Stimulated activated CD8-positive, alpha-beta memory T cell treated with anti-CD3 and anti-CD28 coated beads, Interleukin-2, amount 100 ng/mL, for 48 hours (primary cell): ENCODE results near the gene RPL36A.
A peak's percentile ranks its signal among the peaks of the same experiment; 100 is the strongest.

ENCODE experiments used
- DNase-seq, 2 donors: peaks; one replicate each; pipeline ENCODE4 v3.0.0-alpha.2; 2020; ENCODE audit warnings: low read depth in 2 of 2

Gene RPL36A

DNA sequence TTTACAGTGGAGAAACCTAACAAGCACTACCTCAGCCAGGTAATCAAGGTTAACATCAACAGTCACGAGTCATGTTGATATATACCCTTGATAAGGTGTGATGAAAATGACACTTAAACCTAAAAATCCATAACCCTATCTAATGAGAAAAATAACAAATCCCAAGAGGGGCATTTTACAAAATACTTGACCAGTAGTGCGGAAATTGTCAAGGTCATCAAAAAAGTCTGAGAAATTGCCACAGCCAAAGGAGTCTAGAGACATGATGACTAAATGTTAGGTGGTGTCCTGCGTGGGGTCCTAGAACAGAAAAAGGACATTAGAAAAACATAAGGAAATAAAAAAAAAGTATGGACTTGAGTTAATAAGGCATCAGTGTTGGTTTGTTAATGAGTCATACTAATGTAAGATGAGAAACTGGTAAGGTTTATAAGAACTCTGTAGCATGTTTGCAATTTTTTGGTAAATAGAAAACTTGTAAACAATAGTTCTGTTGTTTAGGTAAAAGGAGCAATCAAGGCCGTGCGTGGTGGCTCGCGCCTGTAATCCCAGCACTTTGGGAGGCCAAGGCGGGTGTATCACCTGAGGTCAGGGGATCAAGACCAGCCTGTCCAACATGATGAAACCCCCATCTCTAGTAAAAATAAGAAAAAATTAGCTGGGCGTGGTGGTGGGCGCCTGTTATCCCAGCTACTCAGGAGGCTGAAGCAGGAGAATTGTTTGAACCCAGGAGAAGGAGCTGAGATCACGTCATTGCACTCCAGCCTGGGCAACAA, 2.9 kb downstream of the RPL36A start:
- no peak for DNase-seq

- no peak for DNase-seq
Measured at GRCh38 chrX:101394372-101394771, 3.6 kb downstream of the RPL36A start.

DNA sequence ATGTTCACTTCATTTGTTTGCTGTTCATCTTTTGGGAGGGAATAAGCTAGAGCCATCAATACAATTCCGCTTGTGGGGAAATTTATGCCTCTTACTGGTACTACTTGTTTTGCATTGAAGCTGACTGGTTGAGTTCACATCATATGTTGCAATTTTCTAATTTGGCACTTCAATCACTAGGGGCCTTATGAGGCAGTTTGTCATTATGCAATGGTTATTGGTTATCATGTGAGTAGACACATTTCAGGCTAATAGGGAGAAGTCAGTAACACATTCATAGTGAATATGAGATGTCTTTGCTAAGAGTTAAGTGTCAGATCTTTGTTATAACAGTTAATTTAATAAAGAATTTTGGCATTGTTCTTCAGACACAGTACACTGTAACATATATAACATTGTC, 5.0 kb downstream of the RPL36A start:
- DNase-seq, result no peak

GRCh38 chrX:101397779-101398178, 7.0 kb downstream of the RPL36A start:
- DNase-seq, result no peak

DNA sequence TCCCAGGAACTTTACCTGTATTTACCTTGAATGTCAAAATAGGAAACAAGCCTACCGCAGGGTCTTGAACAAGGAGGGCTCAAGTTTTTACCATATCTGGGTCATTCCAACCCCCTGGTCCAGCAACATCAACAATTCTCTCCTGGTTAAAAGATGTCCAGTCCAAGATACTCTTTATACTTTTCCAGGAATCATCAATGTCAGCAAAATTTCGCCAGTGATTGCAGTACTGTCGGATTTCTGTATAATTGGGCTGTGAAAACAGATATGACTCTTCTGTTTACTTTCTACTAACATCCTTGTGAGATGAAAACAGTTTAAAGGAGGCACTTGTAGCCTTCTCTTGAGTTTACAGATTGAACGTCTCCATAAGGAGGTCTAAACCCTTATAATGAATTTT, 7.9 kb downstream of the RPL36A start:
- no peak for DNase-seq

DNA sequence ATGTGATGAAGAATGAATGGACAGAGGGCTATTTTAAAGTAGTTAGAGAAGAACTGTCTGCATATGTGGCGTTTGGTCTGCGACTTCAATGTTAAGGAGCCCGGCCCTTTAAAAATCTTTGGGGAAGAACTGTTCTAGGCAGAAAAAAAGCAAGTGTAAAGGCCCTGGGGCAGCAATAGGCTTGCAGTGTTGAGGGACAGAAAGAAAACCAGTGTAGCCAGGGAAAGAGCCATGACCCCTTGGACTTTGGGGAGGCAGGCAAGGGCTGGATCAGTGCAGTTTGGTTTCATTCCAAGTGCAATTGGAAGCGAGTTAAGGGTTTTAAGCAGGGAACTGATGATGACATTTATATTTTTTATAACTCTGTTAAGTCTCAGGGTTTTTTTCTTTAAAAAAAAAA, 9.0 kb downstream of the RPL36A start:
- no peak for DNase-seq

- no peak for DNase-seq
Measured at GRCh38 chrX:101407167-101407747, 16.4 kb downstream of the RPL36A start.

DNA sequence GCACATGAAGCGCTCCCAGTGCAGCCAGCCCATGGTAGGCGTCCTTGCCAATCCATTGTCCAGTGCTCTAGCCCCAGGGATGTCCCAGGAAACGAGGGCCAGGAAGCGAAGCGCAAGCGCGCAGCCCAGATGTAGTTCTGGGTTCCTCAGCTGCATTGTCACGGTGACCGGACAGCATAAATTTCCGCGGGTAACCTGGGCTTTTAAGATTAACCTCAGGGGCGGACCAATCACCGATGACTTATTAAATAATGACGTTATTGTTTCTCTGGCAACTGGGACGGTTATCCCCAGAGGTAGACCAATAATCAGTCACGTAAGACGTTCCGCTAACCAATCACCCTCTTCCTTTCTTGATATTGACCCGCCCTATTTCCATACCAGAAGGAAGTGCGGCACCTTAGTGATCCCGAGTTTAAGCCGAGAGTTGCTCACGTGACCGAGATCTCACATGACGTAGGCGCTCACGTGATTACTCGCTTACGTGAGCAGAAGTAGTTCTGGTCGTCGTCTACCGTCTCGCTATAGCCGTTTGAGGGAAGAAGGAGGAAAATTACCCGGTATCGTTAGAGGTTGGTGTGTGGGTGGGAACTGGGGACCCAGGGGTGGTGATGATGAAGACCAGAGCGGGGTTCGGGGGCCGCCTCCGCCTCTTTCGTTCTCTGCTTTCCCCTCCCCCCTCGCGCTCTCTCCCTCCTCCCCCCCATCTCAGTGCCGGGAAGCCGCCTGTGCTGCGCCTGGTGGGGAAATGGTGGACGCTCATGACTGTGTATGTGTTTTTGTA, 17.1 kb downstream of the RPL36A start, which contains the start of the genes GLA and HNRNPH2:
GLA (minus strand) TSS at position 178 of the 784 bp plus-strand sequence; CDS start at position 156, 22 bp downstream.
HNRNPH2 (plus strand) TSS at position 475 of the 784 bp plus-strand sequence. CDS start 3,767 bp downstream, outside the sequence.
- DNase-seq, result peak; percentile 64 to 77

- no peak for DNase-seq
Measured at GRCh38 chrX:101408532-101408841, 17.7 kb downstream of the RPL36A start.

- no peak for DNase-seq
Measured at GRCh38 chrX:101409043-101409442, 18.2 kb downstream of the RPL36A start.

- DNase-seq, result no peak
Measured at GRCh38 chrX:101410461-101410860, 19.6 kb downstream of the RPL36A start.

DNA sequence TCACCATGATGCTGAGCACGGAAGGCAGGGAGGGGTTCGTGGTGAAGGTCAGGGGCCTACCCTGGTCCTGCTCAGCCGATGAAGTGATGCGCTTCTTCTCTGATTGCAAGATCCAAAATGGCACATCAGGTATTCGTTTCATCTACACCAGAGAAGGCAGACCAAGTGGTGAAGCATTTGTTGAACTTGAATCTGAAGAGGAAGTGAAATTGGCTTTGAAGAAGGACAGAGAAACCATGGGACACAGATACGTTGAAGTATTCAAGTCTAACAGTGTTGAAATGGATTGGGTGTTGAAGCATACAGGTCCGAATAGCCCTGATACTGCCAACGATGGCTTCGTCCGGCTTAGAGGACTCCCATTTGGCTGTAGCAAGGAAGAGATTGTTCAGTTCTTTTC, 21.2 kb downstream of the RPL36A start:
- DNase-seq, result no peak

GRCh38 chrX:101415180-101416145, 24.7 kb downstream of the RPL36A start:
- DNase-seq, result no peak

GRCh38 chrX:101416691-101417090, 25.9 kb downstream of the RPL36A start:
- DNase-seq, result no peak

DNA sequence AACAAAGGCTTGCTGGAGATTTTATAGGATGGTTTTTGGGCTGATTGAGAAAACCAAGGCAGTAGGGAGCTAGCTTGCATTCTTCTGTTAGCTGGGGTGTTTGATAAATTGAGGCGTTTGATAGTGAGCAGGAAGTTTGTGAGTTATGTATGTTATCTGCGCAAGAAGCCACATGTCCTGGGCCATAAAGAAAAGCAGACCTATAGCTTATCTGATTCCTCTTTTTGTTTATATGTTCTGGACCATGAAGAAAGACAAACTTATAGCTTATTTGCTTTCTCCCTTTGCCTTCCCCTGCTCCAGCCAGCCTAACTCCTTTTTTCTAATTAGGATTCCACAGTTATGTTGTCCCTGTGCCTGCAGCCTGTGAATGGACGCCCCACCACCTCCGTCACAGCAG, 26.4 kb downstream of the RPL36A start:
- no peak for DNase-seq

DNA sequence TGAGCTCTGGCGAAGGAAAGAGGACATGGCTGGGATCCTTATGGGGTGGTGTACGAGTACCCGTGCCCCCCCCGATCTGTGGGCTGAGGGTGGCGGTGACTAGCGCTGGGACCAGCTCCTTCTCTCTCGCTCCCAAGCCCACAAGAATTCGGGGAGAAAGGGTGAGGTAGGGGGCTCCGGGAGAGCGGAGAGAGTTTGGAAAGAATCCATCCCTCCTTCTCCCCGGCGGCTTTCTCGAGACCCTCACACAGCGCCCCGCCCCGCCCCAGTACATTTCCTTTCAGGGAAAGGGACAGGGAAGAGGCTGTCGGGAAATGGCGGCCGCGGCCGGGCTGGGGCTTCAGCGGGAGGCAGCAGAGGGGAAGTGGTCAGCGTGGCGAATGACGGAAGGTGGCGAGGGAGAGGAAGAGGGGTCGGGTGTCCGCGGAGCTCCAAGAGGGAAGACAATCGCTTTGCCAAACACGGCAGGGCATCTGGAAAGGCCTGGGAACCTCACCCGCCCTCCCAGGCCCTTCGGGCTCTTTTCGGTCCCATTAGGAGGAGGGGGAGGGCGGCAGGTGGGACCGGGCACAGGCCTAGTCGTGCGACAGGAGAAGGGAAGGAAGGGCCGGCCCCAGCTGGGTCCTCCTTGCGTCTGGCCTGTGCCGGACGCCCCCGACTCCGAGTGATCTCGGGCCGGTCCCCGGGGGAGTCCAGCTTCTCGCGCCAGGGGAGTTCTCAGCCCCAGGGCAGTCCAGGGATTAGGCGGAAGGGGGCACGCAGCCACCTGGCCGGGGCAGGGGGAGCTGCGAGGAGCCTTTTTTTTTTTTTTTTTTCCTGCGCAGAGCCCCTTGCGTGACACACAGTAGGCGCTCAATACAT, 27.4 kb downstream of the RPL36A start:
- DNase-seq, result peak in 1 of 2 donors; percentile 17

DNA sequence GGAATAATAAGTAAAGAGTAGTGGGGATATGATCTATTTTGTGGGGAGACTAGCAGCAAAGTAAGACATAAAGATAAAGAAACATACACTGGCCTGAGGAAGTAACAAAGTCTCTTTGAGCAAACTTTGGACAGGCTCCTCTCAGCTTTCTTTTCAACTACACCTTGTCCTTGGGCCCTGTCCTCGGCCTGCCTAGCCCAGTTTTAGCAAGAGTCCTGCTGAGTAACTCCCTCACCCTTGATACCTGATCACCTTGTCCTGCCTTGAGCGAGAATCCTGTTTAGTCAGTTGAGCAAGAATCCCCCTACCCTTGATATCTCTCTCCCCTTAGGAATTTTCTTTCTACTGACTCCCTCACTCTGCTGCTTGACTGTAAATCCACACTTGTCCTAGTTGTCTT, 28.7 kb downstream of the RPL36A start:
- DNase-seq, result no peak

- no peak for DNase-seq
Measured at GRCh38 chrX:101427954-101428353, 37.1 kb downstream of the RPL36A start.

DNA sequence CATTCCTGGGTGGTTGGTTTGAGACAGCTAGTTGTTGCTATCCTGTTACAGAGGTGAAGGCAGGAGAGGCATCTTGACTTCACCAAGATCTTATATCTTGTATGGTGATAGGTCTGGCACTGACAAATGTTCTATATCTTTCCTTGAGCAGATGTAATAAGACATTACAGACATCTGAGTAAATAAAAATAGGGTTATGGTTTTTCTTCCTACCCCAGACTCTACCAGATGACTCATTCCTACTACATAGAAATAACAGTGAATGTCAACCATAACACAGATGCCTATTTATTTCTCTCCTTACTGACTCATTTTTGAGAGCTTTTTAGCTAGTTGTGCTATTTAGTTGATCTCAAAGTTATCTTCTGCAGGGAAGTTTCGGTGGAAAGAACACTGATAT, 39.1 kb downstream of the RPL36A start:
- DNase-seq, result no peak

DNA sequence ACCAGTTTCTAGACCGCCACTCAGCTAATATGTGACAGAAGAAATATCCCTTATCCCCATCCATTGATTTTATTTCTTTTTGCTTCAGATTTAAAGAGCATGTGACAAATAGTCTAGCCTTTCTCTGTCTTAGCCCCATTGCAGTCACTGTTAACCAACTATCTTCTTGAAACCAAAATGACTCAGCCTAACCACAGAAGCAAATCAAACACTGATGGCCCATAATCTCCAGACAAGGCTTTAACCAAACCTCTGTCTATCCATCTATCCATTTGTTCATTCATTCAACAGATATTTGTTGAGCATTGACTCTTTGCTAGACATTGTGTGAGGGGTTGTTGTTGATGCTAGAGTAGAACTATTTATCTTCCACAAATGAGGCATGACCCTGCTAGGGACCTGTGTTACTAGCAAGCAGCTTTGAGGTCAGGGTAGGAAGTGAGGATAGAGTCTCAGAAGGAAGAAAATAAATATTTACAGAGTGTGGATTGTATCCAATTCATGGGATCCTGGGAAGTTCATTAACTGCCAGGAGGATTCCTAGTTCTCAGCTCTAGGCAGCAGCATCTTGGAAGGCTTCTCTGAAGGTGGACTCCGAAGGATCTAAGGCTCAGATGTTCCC, 39.8 kb downstream of the RPL36A start:
- DNase-seq, result no peak
